DOHH2 (cell line): ENCODE results near the gene ATP5PB.

Experiments
- H3F3A ChIP-seq: fragments of 200-600 bp; sonication (generic), shearing (Covaris generic); 2 replicates; pipeline ENCODE4 v1.6.0; 2016; ENCODE audit warnings: antibody characterized with exemption, mild to moderate bottlenecking; ENCODE audit not compliant: control insufficient read depth, insufficient read depth
- H3K27ac ChIP-seq: fragments of 200-600 bp; sonication (generic); 2 replicates; pipeline ENCODE4 v1.5.1; 2014; ENCODE audit warnings: low read depth, mild to moderate bottlenecking, low read length, moderate library complexity
- H3K27me3 ChIP-seq: fragments of 200-600 bp; sonication (generic); 2 replicates; pipeline ENCODE4 v1.6.1; 2014; ENCODE audit warnings: mild to moderate bottlenecking, low read length, mixed read lengths; ENCODE audit not compliant: control insufficient read depth
- H3K36me3 ChIP-seq: fragments of 200-600 bp; sonication (generic); 2 replicates; pipeline ENCODE4 v1.6.1; 2014; ENCODE audit warnings: mild to moderate bottlenecking, low read length, moderate library complexity, mixed read lengths; ENCODE audit not compliant: control insufficient read depth
- H3K4me1 ChIP-seq: fragments of 200-600 bp; sonication (generic); 2 replicates; pipeline ENCODE4 v1.6.1; 2014; ENCODE audit warnings: mild to moderate bottlenecking, low read length, mixed read lengths; ENCODE audit not compliant: control insufficient read depth
- H3K4me2 ChIP-seq: fragments of 200-600 bp; sonication (generic); 2 replicates; pipeline ENCODE4 v1.6.0; 2014; ENCODE audit warnings: mild to moderate bottlenecking, low read length, moderate library complexity
- H3K4me3 ChIP-seq: fragments of 200-600 bp; sonication (generic); 2 replicates; pipeline ENCODE4 v1.5.1; 2014; ENCODE audit warnings: mild to moderate bottlenecking, low read length, mixed read lengths
- H3K79me2 ChIP-seq: fragments of 200-600 bp; sonication (generic); 2 replicates; pipeline ENCODE4 v1.6.1; 2014; ENCODE audit warnings: mild to moderate bottlenecking, low read length, mixed read lengths; ENCODE audit not compliant: control insufficient read depth
- H3K9me2 ChIP-seq: fragments of 200-600 bp; sonication (generic); replicated peaks from 2 replicates; pipeline ENCODE4 v1.6.1; 2014; ENCODE audit warnings: mild to moderate bottlenecking, low read length, mixed read lengths; ENCODE audit not compliant: control insufficient read depth
- H3K9me3 ChIP-seq: fragments of 200-600 bp; sonication (generic); 2 replicates; pipeline ENCODE4 v1.6.1; 2014; ENCODE audit warnings: antibody characterized with exemption, low read length, mixed read lengths; ENCODE audit not compliant: control insufficient read depth, insufficient read depth
- H4K20me1 ChIP-seq: fragments of 200-600 bp; sonication (generic); 2 replicates; pipeline ENCODE4 v1.6.0; 2014; ENCODE audit warnings: low read depth, mild to moderate bottlenecking, antibody characterized with exemption, low read length, moderate library complexity; ENCODE audit not compliant: control insufficient read depth, insufficient read depth
- EZH2phosphoT487 ChIP-seq: fragments of 200-600 bp; sonication (generic); IDR thresholded peaks from 2 replicates; pipeline ENCODE4 v1.6.1; 2017; ENCODE audit warnings: borderline replicate concordance, mild to moderate bottlenecking, antibody characterized with exemption, low read length, moderate library complexity, mixed read lengths
- TF ChIP-seq, protein P1 (sequence below): fragments of 200-600 bp; sonication (generic); IDR thresholded peaks from one replicate; pipeline ENCODE4 v1.5.1; 2014; ENCODE audit warnings: antibody characterized with exemption, mild to moderate bottlenecking, low read depth, low read length; ENCODE audit not compliant: poor library complexity, severe bottlenecking

The ATP5PB gene

DNA sequence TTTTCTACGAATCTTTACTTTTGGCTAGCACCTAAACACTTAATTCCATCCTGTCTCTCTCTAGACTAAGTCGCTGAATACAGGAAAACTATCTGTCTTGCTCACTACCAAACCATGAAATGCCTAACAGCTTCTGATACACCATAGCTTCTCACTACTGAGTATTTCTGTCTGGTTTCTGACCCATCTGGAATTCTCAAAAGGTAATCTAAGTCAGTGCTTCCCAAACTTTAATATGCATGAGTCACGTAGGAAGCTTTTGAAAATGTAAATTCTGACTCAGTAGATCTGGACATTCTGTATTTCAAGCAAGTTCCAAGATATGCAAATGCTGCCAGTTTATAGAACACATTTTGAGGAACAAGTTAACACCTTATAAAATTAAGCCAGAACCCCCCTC lies 12.5 kb upstream of the ATP5PB start:
- Histone ChIP-seq H3K9me2 (no peaks in the 10 kb centered on the region), H3F3A (peaks cover 19% of the 10 kb centered on the region), H3K4me2 (no peak overlapping the region)

DNA sequence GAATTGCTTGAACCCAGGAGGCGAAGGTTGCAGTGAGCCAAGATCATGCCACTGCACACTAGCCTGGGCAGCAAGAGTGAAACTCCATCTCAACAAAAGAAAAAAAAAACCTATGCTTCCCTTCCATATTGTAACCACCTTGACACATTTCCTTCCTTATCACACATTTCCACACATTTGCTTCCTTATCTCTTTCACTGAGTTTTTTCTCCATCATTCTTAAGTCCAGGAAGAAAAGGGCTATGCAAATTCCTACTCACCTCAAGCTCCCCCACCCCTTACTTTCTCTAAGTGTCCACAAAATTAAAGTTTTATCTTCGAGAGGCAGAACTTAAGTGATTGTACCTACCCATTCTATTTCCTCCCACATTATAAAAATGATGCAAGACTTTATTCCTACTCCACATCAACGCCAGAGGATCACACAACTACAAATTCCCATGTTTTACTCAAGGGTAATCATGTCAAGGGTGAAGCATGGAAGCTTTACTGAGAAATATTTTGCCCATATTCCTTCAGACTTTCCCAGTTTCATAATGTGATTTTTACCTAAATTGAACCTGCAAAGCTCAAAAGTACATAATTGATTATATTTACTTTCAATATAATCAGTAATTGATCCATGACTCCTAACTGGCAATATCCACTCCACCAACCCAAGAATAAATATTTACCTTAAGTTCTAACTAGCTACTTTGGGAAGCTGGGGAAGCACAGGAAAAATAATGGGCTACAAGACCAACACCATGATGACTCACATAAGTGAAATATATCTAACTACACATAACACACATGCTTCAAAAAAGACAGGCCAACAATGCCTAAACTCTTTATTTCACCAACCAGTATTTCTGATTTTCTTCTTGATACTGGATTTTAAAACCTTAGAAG lies 9.6 kb upstream of the ATP5PB start:
- H3K4me2 ChIP-seq = no peak overlapping the region
- no peak overlapping the region for H3K4me3 ChIP-seq
- H3K4me1 ChIP-seq = peaks cover 4% of the 10 kb centered on the region
- no peak overlapping the region for H3K27ac ChIP-seq
- peaks cover 5% of the 10 kb centered on the region; the same call in 1 of the 2 replicates for H3K79me2 ChIP-seq
- TF ChIP-seq, protein P1, sequence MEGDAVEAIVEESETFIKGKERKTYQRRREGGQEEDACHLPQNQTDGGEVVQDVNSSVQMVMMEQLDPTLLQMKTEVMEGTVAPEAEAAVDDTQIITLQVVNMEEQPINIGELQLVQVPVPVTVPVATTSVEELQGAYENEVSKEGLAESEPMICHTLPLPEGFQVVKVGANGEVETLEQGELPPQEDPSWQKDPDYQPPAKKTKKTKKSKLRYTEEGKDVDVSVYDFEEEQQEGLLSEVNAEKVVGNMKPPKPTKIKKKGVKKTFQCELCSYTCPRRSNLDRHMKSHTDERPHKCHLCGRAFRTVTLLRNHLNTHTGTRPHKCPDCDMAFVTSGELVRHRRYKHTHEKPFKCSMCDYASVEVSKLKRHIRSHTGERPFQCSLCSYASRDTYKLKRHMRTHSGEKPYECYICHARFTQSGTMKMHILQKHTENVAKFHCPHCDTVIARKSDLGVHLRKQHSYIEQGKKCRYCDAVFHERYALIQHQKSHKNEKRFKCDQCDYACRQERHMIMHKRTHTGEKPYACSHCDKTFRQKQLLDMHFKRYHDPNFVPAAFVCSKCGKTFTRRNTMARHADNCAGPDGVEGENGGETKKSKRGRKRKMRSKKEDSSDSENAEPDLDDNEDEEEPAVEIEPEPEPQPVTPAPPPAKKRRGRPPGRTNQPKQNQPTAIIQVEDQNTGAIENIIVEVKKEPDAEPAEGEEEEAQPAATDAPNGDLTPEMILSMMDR = no peak
- TF ChIP-seq EZH2phosphoT487 = no peak
- peaks cover 74% of the 10 kb centered on the region for H3K36me3 ChIP-seq
- no peaks in the 10 kb centered on the region for H3K27me3 ChIP-seq
- no peaks in the 10 kb centered on the region for H3K9me2 ChIP-seq
- peaks cover 20% of the 10 kb centered on the region for H3F3A ChIP-seq
- peaks cover 5% of the 10 kb centered on the region; the same call in 1 of the 2 replicates for H4K20me1 ChIP-seq
- H3K9me3 ChIP-seq = no peaks in the 10 kb centered on the region

More for the DNA sequence above, 12.5 kb upstream of the ATP5PB start:
- Histone ChIP-seq H4K20me1 (peaks cover 5% of the 10 kb centered on the region; the same call in 1 of the 2 replicates), H3K27ac (no peak overlapping the region), H3K4me1 (peaks cover 4% of the 10 kb centered on the region), H3K79me2 (0 out of 2 replicates have a peak, but pooled peaks cover 4% of the 10 kb centered on the region), H3K27me3 (0 out of 2 replicates have a peak, but pooled peaks cover 3% of the 10 kb centered on the region), H3K9me3 (no peaks in the 10 kb centered on the region), H3K4me3 (no peak overlapping the region), H3K36me3 (peaks cover 44% of the 10 kb centered on the region)
- TF ChIP-seq, protein P1 = no peak
- no peak for TF ChIP-seq EZH2phosphoT487

DNA sequence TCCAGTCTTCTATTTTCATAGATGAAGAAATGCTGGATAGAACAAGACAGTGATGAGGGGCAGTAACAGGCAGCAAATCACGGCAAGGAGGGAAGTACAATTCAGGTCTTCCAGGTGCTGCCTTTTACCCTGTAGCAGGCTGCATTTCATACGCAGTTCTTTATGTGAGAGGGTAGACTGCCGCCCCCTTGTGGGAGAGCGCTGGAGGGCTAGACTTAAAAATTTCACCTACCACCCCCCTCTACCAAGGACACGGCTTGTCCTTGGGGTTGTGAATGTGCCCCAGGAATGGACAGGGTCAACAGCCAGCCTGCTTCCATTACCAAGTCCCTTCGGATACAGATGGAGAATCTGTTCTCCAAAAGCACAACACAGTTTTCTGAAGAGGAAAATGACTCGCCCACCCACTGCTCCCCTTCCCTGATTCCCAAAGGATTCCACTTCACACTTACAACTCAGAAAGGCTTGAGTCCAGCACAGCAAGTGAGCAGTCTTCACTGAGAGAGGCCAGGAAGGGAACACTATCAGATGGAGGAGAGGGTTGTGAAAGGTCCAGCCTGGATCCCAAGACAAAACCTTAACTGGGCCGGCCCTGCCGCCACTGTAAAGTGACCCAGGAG lies 7.6 kb upstream of the ATP5PB start:
- Histone ChIP-seq H3K4me2 (no peak overlapping the region), H3K27me3 (no peaks in the 10 kb centered on the region), H3K9me3 (no peaks in the 10 kb centered on the region), H3K36me3 (peaks cover 94% of the 10 kb centered on the region), H3K9me2 (no peaks in the 10 kb centered on the region), H4K20me1 (peaks cover 5% of the 10 kb centered on the region; the same call in 1 of the 2 replicates), H3K4me1 (peaks cover 6% of the 10 kb centered on the region), H3K79me2 (peaks cover 24% of the 10 kb centered on the region), H3K4me3 (no peak overlapping the region), H3K27ac (no peak overlapping the region), H3F3A (peaks cover 17% of the 10 kb centered on the region)
- TF ChIP-seq EZH2phosphoT487 = no peak
- TF ChIP-seq, protein P1 = peak; percentile 90
